Vagina (tissue), 2 donors: ENCODE results near the gene EPG5. TPM values are rescaled to one million over a fixed set of nuclear protein-coding genes. Genes with fewer than 3 reads are reported as not detected.

Experiments used
- DNase-seq, 2 donors: peaks; one replicate each; pipeline ENCODE4 v3.0.0-alpha.2; 2017; ENCODE audit errors: extremely low spot score in 2 of 2
- H3K27ac ChIP-seq: fragments of 200-600 bp; sonication (generic); one replicate; pipeline ENCODE4 v1.5.1; 2019
- H3K27me3 ChIP-seq: fragments of 200-600 bp; sonication (generic); one replicate; pipeline ENCODE4 v1.5.1; 2019
- H3K36me3 ChIP-seq, 2 donors: fragments of 200-600 bp; sonication (generic); one replicate each; pipeline ENCODE4 v1.5.1; 2017 to 2019
- H3K4me1 ChIP-seq: fragments of 200-600 bp; sonication (generic); one replicate; pipeline ENCODE4 v1.5.1; 2019
- H3K4me3 ChIP-seq, 2 donors: fragments of 200-600 bp; sonication (generic); 1 replicate in 1 of 2; 2 replicates in 1 of 2; pipeline ENCODE4 v1.5.1; 2016 to 2019
- H3K9me3 ChIP-seq: fragments of 200-600 bp; sonication (generic); one replicate; pipeline ENCODE4 v1.5.1; 2019
- POLR2A ChIP-seq, 2 donors: fragments of 450-650 bp; IDR thresholded peaks; one replicate each; pipeline ENCODE4 v1.6.1; 2017; ENCODE audit warnings: antibody characterized with exemption in 2 of 2, mild to moderate bottlenecking in 2 of 2, moderate library complexity in 2 of 2
- POLR2AphosphoS5 ChIP-seq, 2 donors: sonication (generic); formaldehyde crosslinking; IDR thresholded peaks; one replicate each; pipeline ENCODE4 v1.9.0; 2017; ENCODE audit warnings: antibody characterized with exemption in 2 of 2, mild to moderate bottlenecking in 2 of 2, low read depth in 1 of 2; ENCODE audit not compliant: insufficient read depth in 1 of 2
- intact Hi-C: fragments of 100-400 bp; cut with DNase I; formaldehyde crosslinking; loops from one replicate; pipeline ENCODE4 v1.15.1; 2023
- total RNA-seq: library from RNA; depleted of rRNA; stranded (reverse); fragments of >200 nt; gene quantifications from one replicate; pipeline ENCODE4 v1.2.3, GENCODE V29; 2016
- TF ChIP-seq, protein P1 (sequence below), 3 experiments: fragments of 450-650 bp in 2 of 3; fragments of 200-600 bp in 1 of 3; sonication (generic) in 1 of 3; IDR thresholded peaks; one replicate each; pipeline ENCODE4 v1.5.1; 2017 to 2019; ENCODE audit warnings: antibody characterized with exemption in 3 of 3, mild to moderate bottlenecking in 2 of 3, moderate library complexity in 2 of 3

Gene EPG5
- total RNA-seq, 1 donor from 2014 or later = 29.5 TPM

DNA sequence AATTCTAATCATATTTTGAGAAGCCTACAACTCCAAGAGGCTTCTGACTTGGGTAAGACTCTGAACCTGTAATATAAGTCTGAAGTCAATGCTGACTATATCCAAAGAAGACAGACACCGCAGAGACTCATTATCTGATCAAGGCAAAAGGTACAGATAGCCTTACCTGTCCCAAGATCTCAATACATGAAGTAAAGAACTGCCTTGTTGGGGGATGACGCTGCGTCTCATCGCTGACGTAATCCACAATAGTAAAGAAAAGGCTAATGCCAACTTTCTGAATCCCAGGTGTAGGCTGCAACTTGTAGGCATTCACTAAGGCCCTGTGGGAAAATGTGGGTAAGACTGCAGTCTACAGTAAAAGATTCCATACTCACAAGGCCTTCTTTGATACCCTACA is 79.5 kb downstream of the EPG5 start:
- H3K27ac ChIP-seq = no peak overlapping the region
- TF ChIP-seq POLR2A (IDR thresholded peaks at IDR 0.05) = no peak
- no peak for TF ChIP-seq POLR2AphosphoS5 (IDR thresholded peaks at IDR 0.05; ENCODE audit: insufficient read depth in 1 of 2, low read depth in 1 of 2)
- TF ChIP-seq, protein P1, sequence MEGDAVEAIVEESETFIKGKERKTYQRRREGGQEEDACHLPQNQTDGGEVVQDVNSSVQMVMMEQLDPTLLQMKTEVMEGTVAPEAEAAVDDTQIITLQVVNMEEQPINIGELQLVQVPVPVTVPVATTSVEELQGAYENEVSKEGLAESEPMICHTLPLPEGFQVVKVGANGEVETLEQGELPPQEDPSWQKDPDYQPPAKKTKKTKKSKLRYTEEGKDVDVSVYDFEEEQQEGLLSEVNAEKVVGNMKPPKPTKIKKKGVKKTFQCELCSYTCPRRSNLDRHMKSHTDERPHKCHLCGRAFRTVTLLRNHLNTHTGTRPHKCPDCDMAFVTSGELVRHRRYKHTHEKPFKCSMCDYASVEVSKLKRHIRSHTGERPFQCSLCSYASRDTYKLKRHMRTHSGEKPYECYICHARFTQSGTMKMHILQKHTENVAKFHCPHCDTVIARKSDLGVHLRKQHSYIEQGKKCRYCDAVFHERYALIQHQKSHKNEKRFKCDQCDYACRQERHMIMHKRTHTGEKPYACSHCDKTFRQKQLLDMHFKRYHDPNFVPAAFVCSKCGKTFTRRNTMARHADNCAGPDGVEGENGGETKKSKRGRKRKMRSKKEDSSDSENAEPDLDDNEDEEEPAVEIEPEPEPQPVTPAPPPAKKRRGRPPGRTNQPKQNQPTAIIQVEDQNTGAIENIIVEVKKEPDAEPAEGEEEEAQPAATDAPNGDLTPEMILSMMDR (IDR thresholded peaks at IDR 0.05) = no peak
- H3K4me3 ChIP-seq = no peak overlapping the region
- no peaks in the 10 kb centered on the region for H3K9me3 ChIP-seq
- DNase-seq = no peak
- no peaks in the 10 kb centered on the region for H3K4me1 ChIP-seq
- peaks cover 0 to 23% of the 10 kb centered on the region in 2 donors for H3K36me3 ChIP-seq
- no peaks in the 10 kb centered on the region for H3K27me3 ChIP-seq
- intact Hi-C loops = no loop called here

DNA sequence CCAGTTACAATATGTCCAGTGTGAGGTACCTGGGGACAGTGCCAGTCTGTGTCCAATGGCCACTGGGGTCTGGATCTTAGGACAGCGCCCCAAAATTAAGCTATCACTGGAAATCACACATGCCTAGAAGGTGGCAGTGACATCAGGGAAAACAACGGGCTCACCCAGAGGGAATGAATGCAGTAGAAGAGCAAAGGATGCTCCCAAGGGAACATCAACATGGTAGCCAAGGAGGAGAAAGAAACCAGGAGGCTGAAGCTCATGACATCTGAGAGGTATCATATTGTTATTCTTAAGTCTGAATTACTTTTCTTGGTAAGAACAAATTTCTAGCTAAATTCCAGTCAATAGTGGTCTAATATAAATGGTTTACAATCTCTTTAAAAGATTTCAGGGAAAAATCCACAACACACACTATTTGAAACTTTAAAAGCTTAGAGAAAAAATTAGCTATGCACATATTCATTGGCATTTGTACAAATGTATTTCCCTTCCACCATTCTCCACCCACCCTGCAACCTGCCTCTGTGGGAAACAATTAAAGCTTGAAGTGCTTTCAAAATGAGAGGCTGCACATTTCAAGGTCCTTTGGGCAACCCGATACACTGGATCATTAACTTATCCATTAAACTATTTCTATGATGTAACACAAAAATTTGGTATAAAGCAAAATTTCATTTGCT is 86.1 kb downstream of the EPG5 start:
- no peaks in the 10 kb centered on the region for H3K9me3 ChIP-seq
- no peak overlapping the region for H3K4me3 ChIP-seq
- no peaks in the 10 kb centered on the region for H3K27me3 ChIP-seq
- intact Hi-C loops = no loop called here
- peaks cover 0 to 32% of the 10 kb centered on the region in 2 donors for H3K36me3 ChIP-seq
- H3K27ac ChIP-seq = no peak overlapping the region
- DNase-seq = no peak
- no peak for TF ChIP-seq POLR2A (IDR thresholded peaks at IDR 0.05)
- TF ChIP-seq POLR2AphosphoS5 (IDR thresholded peaks at IDR 0.05; ENCODE audit: insufficient read depth in 1 of 2, low read depth in 1 of 2) = no peak
- TF ChIP-seq, protein P1 (IDR thresholded peaks at IDR 0.05) = no peak
- no peaks in the 10 kb centered on the region for H3K4me1 ChIP-seq

DNA sequence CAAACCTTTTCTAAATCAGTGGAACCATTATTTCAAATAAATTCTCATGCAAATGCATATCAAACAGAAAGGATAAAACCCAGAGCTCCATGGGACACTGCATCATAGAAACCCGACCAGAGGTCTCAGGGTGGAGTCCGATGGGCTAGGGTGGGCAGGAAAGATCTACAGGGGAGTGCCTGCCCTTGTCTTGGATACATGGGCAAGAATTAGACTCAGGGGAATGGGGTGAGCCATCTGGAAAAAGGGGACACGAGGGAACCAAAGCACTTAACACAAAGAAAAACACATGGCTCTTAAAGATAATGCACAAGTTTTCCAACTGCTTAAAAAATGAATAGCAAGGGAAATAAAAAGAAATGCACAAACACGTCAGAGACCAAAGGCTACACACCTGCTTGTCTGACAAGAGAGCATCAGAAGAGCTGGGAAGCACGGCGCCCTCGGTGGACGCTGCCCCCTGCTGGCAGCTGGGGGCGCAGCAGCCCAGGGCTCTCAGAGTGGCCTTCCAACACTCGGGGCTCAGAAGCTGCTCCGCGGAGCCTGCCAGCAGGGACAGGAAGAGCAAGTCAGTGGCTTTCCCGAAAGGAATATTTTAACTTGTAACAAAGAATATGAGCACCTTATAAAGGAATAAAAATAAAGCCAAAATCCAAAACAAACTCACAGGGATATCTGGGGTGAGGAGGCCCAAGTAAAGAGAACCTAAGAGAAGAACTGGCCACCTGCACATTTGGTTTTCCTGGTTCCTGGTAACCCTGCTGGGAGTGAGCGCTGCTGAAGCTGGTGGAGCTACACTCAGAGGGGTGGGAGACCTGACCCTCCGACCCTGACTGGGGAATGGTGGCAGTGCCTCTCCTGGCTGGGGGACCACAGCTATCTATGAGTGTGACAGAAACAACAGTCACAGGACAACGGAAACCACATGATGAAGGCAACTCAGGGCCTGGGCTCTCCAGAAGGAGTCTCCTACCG is 87.2 kb downstream of the EPG5 start:
- Histone ChIP-seq H3K27me3 (no peaks in the 10 kb centered on the region), H3K9me3 (no peaks in the 10 kb centered on the region), H3K36me3 (peaks cover 0 to 38% of the 10 kb centered on the region in 2 donors), H3K27ac (no peak overlapping the region), H3K4me3 (no peak overlapping the region), H3K4me1 (no peaks in the 10 kb centered on the region)
- DNase-seq = no peak
- intact Hi-C loops = loop anchor here (10.0 kb wide), 1 partner anchor 195 kb away; no protein-coding TSS in a partner anchor
- no peak for TF ChIP-seq POLR2AphosphoS5 (IDR thresholded peaks at IDR 0.05; ENCODE audit: insufficient read depth in 1 of 2, low read depth in 1 of 2)
- TF ChIP-seq POLR2A (IDR thresholded peaks at IDR 0.05) = no peak
- TF ChIP-seq, protein P1 (IDR thresholded peaks at IDR 0.05) = peak; percentile 88 to 93 (median 93)

DNA sequence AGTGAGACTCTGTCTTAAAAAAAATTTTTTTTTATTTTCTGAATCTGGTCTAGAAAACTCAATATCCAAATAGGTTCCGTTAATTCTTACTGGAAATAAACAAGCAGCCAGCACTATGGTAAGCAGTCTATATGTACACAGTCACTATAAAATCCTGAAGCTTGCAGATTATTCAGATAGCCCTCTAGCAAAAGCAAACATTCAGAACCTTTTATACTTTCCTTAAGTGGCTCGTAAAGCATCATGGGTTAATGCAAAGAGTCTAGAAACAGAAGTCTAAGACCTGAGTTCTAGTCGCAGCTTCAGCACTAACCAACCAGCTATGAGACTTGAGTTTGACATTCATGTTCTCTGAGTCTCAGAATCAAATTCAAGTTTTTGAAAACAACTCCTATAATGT is 89.7 kb downstream of the EPG5 start:
- H3K4me1 ChIP-seq = no peaks in the 10 kb centered on the region
- no peaks in the 10 kb centered on the region for H3K27me3 ChIP-seq
- intact Hi-C loops = loop anchor here (10.0 kb wide), 1 partner anchor 193 kb away; no protein-coding TSS in a partner anchor
- H3K4me3 ChIP-seq = no peak overlapping the region
- H3K9me3 ChIP-seq = no peaks in the 10 kb centered on the region
- DNase-seq = no peak
- TF ChIP-seq POLR2A (IDR thresholded peaks at IDR 0.05) = no peak
- no peak for TF ChIP-seq POLR2AphosphoS5 (IDR thresholded peaks at IDR 0.05; ENCODE audit: insufficient read depth in 1 of 2, low read depth in 1 of 2)
- no peak overlapping the region for H3K27ac ChIP-seq
- H3K36me3 ChIP-seq = peaks cover 0 to 39% of the 10 kb centered on the region in 2 donors

DNA sequence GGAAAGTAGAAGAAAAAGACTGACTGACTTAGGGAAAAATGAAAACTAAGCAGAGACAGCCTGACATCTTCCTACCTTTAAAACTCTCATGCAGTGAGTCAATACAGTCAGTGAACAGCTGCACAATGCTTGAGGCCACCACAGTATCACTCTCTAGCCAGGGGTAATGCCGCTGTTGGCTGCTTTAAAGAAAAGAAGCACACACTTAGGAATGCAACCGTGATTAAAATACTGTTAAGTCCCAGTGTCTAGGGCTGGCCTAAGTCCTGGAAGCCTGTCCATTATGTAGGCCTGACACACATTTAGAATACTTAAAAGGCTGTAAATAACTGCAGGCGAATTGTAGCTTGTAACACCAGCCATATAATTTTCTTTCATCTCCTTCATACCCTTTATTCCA is 91.0 kb downstream of the EPG5 start:
- intact Hi-C loops = loop anchor here (10.0 kb wide), 1 partner anchor 191 kb away; no protein-coding TSS in a partner anchor
- TF ChIP-seq, protein P1 (IDR thresholded peaks at IDR 0.05) = no peak
- no peak for TF ChIP-seq POLR2AphosphoS5 (IDR thresholded peaks at IDR 0.05; ENCODE audit: insufficient read depth in 1 of 2, low read depth in 1 of 2)
- TF ChIP-seq POLR2A (IDR thresholded peaks at IDR 0.05) = no peak

More for the DNA sequence above, 91.0 kb downstream of the EPG5 start:
- no peak for DNase-seq
- Histone ChIP-seq H3K9me3 (no peaks in the 10 kb centered on the region), H3K4me3 (no peak overlapping the region), H3K4me1 (no peaks in the 10 kb centered on the region), H3K27me3 (no peaks in the 10 kb centered on the region), H3K27ac (no peak overlapping the region), H3K36me3 (peaks cover 0 to 33% of the 10 kb centered on the region in 2 donors)
